ENCODE measurements around the gene HCRTR1. TPM values are rescaled to one million over a fixed set of nuclear protein-coding genes. Genes with fewer than 3 reads are reported as not detected.

HCRTR1 gene
- total and polyA plus RNA-seq, 10 donors, result 0.06 TPM; not detected in 9

GRCh38 chr1:31650161-31651088 is 32.9 kb downstream of the HCRTR1 start:
- Histone ChIP-seq H3K36me3 (no peaks in the 10 kb centered on the region), H3K27ac (no peak overlapping the region), H3K4me1 (peaks cover 5 to 28% (median 10%) of the 10 kb centered on the region in 6 donors), H3K4me3 (no peak overlapping the region), H3K27me3 (replicated peaks in 1 of 7) (no peaks in the 10 kb centered on the region), H3K9me3 (no peaks in the 10 kb centered on the region)
- 83 to 89% (median 83%) methylated on average over 9 of the region's 9 CpGs for WGBS, 5 donors
- TF ChIP-seq POLR2A (IDR thresholded peaks at IDR 0.05) (no peak), CTCF (IDR thresholded peaks at IDR 0.05 in 8 of 11, conservative IDR thresholded peaks at IDR 0.05 in 3 of 11) (no peak), POLR2AphosphoS5 (IDR thresholded peaks at IDR 0.05) (no peak)
- intact Hi-C loops (cut with DNase I; ENCODE audit: low total_unique reads), result no loop called here
- DNase-seq, result no peak

DNA sequence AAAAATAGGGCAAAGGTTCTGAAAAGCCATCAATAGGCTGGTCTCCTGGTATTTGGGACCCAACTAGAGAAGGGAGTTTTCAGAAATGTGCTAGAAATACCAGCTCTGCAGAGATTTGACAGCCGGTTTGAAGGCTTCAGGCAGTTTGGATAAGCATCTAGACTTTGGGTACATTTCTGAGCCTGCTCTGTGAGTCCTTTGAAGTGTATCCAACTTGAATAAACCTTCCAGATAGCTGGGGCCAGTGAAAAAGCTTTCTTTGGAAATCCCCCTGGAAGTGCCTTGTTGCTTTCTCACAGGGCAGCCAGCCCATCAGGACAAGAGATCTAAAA is 33.6 kb downstream of the HCRTR1 start:
- no peaks in the 10 kb centered on the region for H3K27me3 ChIP-seq (replicated peaks in 1 of 7)
- intact Hi-C loops (cut with DNase I; ENCODE audit: low total_unique reads), result no loop called here
- peaks cover 0 to 23% (median 4%) of the 10 kb centered on the region in 6 donors for H3K4me1 ChIP-seq
- H3K36me3 ChIP-seq, result no peaks in the 10 kb centered on the region
- no peak overlapping the region for H3K27ac ChIP-seq
- H3K4me3 ChIP-seq, result no peak overlapping the region
- TF ChIP-seq CTCF (IDR thresholded peaks at IDR 0.05 in 8 of 11, conservative IDR thresholded peaks at IDR 0.05 in 3 of 11) (no peak), POLR2AphosphoS5 (IDR thresholded peaks at IDR 0.05) (no peak), POLR2A (IDR thresholded peaks at IDR 0.05) (no peak)
- 73 to 85% (median 76%) methylated on average over 1 of the region's 1 CpG for WGBS, 5 donors
- no peak for DNase-seq
- H3K9me3 ChIP-seq, result no peaks in the 10 kb centered on the region

DNA sequence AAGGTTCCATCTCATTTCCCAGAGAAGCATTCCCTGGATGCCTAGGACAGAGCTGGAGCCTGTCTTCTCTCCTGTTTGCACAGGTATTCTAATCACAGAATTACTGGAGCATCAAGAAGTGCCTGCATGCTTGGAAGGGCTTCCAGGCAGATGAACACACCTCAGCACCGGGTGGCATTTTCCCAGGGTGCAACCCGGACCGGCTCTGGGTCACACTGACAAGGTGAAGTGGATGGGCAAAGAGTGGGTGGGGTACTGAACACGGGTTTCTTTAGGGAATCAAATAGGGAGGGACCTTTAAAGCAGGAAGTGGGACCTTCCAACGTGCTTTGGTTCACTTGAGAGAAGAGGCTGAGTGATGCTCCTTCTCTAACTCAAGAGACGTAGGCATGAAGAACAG is 34.3 kb downstream of the HCRTR1 start:
- H3K27ac ChIP-seq, result no peak overlapping the region

More for the DNA sequence above, 34.3 kb downstream of the HCRTR1 start:
- Histone ChIP-seq H3K4me1 (peaks cover 0 to 24% (median 4%) of the 10 kb centered on the region in 6 donors), H3K27me3 (replicated peaks in 1 of 7) (no peaks in the 10 kb centered on the region), H3K36me3 (no peaks in the 10 kb centered on the region), H3K4me3 (no peak overlapping the region), H3K9me3 (no peaks in the 10 kb centered on the region)
- no peak for DNase-seq
- TF ChIP-seq POLR2A (IDR thresholded peaks at IDR 0.05) (no peak), POLR2AphosphoS5 (IDR thresholded peaks at IDR 0.05) (no peak), CTCF (IDR thresholded peaks at IDR 0.05 in 8 of 11, conservative IDR thresholded peaks at IDR 0.05 in 3 of 11) (no peak)
- intact Hi-C loops (cut with DNase I; ENCODE audit: low total_unique reads), result no loop called here
- 64 to 75% (median 69%) methylated on average over 6 of the region's 6 CpGs for WGBS, 5 donors

Data from spleen (tissue), 11 donors.